Astrocyte (in vitro differentiated cells and primary cell): ENCODE measurements around the gene ATG13. TPM values are rescaled to one million over a fixed set of nuclear protein-coding genes. Genes with fewer than 3 reads are reported as not detected.

Source experiments
- DNase-seq: peaks from one replicate; pipeline ENCODE4 v3.0.0-alpha.2; 2010; ENCODE audit warnings: low read depth
- FAIRE-seq: peaks from 2 replicates; lab custom pipeline; 2011; peaks lifted over from hg19 to GRCh38; lab: Jason Lieb, UNC
- H2AFZ ChIP-seq: 2 replicates; pipeline ENCODE4 v1.6.0; 2012; ENCODE audit warnings: low read depth, low read length, inconsistent platforms
- H3K27ac ChIP-seq: 2 replicates; pipeline ENCODE4 v1.5.1; 2011; ENCODE audit warnings: low read depth, low read length, inconsistent platforms
- H3K27me3 ChIP-seq: 2 replicates; pipeline ENCODE4 v1.6.0; 2011; ENCODE audit warnings: low read length, inconsistent platforms; ENCODE audit not compliant: insufficient read depth
- H3K36me3 ChIP-seq: 2 replicates; pipeline ENCODE4 v1.5.1; 2011; ENCODE audit warnings: low read length, inconsistent platforms; ENCODE audit not compliant: insufficient read depth
- H3K4me1 ChIP-seq: 2 replicates; pipeline ENCODE4 v1.5.1; 2011; ENCODE audit warnings: low read length, inconsistent platforms; ENCODE audit not compliant: insufficient read depth
- H3K4me2 ChIP-seq: 2 replicates; pipeline ENCODE4 v1.6.0; 2012; ENCODE audit warnings: low read length, inconsistent platforms
- H3K4me3 ChIP-seq: 2 replicates; pipeline ENCODE4 v1.5.1; 2011; ENCODE audit warnings: low read depth, mild to moderate bottlenecking, low read length, inconsistent platforms; ENCODE audit not compliant: insufficient read depth
- H3K79me2 ChIP-seq: 2 replicates; pipeline ENCODE4 v1.6.0; 2012; ENCODE audit warnings: mild to moderate bottlenecking, low read length, inconsistent platforms; ENCODE audit not compliant: insufficient read depth
- H3K9ac ChIP-seq: 2 replicates; pipeline ENCODE4 v1.6.0; 2012; ENCODE audit warnings: mild to moderate bottlenecking, low read length, inconsistent platforms
- H3K9me3 ChIP-seq: 2 replicates; pipeline ENCODE4 v1.5.1; 2012; ENCODE audit warnings: low read depth, mild to moderate bottlenecking, low read length, inconsistent platforms; ENCODE audit not compliant: insufficient read depth
- H4K20me1 ChIP-seq: 2 replicates; pipeline ENCODE4 v1.6.0; 2012; ENCODE audit warnings: low read length, inconsistent platforms; ENCODE audit not compliant: insufficient read depth
- H3K27ac Mint-ChIP-seq: one replicate; pipeline ENCODE4 v1.8.0; 2021; ENCODE audit warnings: mild to moderate bottlenecking, mixed read lengths; ENCODE audit not compliant: unreplicated experiment
- H3K27me3 Mint-ChIP-seq: one replicate; pipeline ENCODE4 v1.8.0; 2021; ENCODE audit warnings: low read depth, mixed read lengths; ENCODE audit not compliant: unreplicated experiment
- H3K36me3 Mint-ChIP-seq: one replicate; pipeline ENCODE4 v1.8.0; 2021; ENCODE audit warnings: low read depth, mixed read lengths; ENCODE audit not compliant: unreplicated experiment
- H3K4me1 Mint-ChIP-seq: one replicate; pipeline ENCODE4 v1.8.0; 2021; ENCODE audit warnings: low read depth, mixed read lengths; ENCODE audit not compliant: unreplicated experiment
- H3K4me3 Mint-ChIP-seq: one replicate; pipeline ENCODE4 v1.8.0; 2021; ENCODE audit warnings: mild to moderate bottlenecking, moderate library complexity, mixed read lengths; ENCODE audit not compliant: unreplicated experiment
- H3K9me3 Mint-ChIP-seq: one replicate; pipeline ENCODE4 v1.8.0; 2021; ENCODE audit warnings: mild to moderate bottlenecking, mixed read lengths; ENCODE audit not compliant: unreplicated experiment
- EZH2 ChIP-seq: IDR thresholded peaks from 2 replicates; pipeline ENCODE4 v1.6.1; 2012; ENCODE audit warnings: mild to moderate bottlenecking, low read length, inconsistent platforms; ENCODE audit not compliant: insufficient read depth
- total RNA-seq: library from RNA; stranded (reverse); gene quantifications from 2 replicates; pipeline ENCODE4 v1.2.1, GENCODE V29; 2021
- TF ChIP-seq, protein P1 (sequence below): IDR thresholded peaks from 2 replicates; pipeline ENCODE4 v1.5.1; 2011; ENCODE audit warnings: low read depth, mild to moderate bottlenecking, inconsistent platforms, low read length, moderate library complexity; ENCODE audit not compliant: insufficient read depth

Gene ATG13
- total RNA-seq, 1 donor from 2014 or later: 116 TPM

DNA sequence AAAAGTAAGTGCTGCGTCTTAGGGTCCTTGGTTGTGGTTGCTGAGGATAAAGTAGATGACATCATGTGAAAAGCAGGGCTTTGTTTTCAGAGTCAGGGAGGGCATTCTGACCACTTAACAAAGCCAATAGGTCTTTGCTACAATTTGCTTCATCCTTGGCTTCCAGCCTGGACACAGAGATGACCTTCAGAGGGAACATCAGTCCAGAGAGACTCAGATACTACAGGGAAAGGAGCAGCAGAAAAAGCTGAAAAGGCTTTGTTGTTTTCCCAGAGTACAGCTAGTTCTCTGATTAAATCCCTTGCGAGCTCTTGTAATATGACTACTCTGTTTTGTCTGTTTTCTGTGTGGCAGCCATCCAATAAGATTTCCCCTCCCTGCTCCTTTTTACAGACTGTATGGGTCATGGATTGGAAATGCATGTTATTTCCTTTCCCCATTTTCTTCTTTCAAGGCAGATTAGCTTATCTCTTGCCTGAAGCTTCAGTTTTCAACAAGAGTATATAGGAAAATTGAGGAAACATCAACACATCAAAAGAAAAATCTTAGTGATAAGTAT, 31.9 kb downstream of the ATG13 start:
- no peak overlapping the region for H3K4me3 Mint-ChIP-seq
- Histone ChIP-seq H4K20me1 (no peaks in the 10 kb centered on the region), H3K79me2 (peaks cover under 1% of the 10 kb centered on the region), H3K27ac (peak overlapping the region; percentile 99), H3K9me3 (no peaks in the 10 kb centered on the region), H3K4me3 (peak overlapping the region; percentile 30), H3K9ac (peak overlapping the region; percentile 82), H3K4me2 (peak overlapping the region; percentile 80), H3K27me3 (no peaks in the 10 kb centered on the region), H3K36me3 (peaks cover 35% of the 10 kb centered on the region), H2AFZ (peak overlapping the region; percentile 66), H3K4me1 (peaks cover 20% of the 10 kb centered on the region)
- peak; percentile 82 for FAIRE-seq
- TF ChIP-seq, protein P1, sequence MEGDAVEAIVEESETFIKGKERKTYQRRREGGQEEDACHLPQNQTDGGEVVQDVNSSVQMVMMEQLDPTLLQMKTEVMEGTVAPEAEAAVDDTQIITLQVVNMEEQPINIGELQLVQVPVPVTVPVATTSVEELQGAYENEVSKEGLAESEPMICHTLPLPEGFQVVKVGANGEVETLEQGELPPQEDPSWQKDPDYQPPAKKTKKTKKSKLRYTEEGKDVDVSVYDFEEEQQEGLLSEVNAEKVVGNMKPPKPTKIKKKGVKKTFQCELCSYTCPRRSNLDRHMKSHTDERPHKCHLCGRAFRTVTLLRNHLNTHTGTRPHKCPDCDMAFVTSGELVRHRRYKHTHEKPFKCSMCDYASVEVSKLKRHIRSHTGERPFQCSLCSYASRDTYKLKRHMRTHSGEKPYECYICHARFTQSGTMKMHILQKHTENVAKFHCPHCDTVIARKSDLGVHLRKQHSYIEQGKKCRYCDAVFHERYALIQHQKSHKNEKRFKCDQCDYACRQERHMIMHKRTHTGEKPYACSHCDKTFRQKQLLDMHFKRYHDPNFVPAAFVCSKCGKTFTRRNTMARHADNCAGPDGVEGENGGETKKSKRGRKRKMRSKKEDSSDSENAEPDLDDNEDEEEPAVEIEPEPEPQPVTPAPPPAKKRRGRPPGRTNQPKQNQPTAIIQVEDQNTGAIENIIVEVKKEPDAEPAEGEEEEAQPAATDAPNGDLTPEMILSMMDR: no peak
- no peak for TF ChIP-seq EZH2
- H3K4me1 Mint-ChIP-seq: peaks cover 30% of the 10 kb centered on the region
- H3K36me3 Mint-ChIP-seq: peaks cover 19% of the 10 kb centered on the region
- peak; percentile 95 for DNase-seq
- H3K27ac Mint-ChIP-seq: peak overlapping the region; percentile 85
- no peaks in the 10 kb centered on the region for H3K27me3 Mint-ChIP-seq
- H3K9me3 Mint-ChIP-seq: no peaks in the 10 kb centered on the region

DNA sequence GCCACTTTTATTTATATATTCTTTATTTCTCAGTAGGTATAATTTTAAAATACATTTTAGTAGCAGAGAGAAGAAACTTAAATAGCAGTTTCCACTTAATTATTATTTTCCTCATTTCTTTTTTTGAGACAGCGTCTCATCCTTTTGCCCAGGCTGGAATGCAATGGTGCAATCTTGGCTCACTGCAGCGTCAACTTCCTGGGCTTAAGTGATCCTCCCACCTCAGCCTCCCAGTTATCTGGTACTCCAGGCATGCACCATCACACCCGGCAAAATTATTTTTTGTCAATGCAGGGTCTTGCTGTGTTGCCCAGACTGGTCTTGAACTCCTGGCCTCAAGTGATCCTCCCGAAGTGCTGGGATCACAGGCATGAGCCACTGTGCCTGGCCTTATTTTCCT, 38.3 kb downstream of the ATG13 start:
- no peaks in the 10 kb centered on the region for H3K27me3 Mint-ChIP-seq
- H3K36me3 ChIP-seq: peaks cover 55% of the 10 kb centered on the region
- no peak overlapping the region for H2AFZ ChIP-seq
- H3K27ac ChIP-seq: no peak overlapping the region
- no peak overlapping the region for H3K4me3 Mint-ChIP-seq
- no peak for DNase-seq
- peaks cover 39% of the 10 kb centered on the region for H3K4me1 Mint-ChIP-seq
- no peaks in the 10 kb centered on the region for H3K9me3 Mint-ChIP-seq
- H3K9ac ChIP-seq: no peak overlapping the region
- H4K20me1 ChIP-seq: no peaks in the 10 kb centered on the region
- no peak for FAIRE-seq
- H3K9me3 ChIP-seq: no peaks in the 10 kb centered on the region
- no peak overlapping the region for H3K4me3 ChIP-seq
- TF ChIP-seq, protein P1: no peak
- TF ChIP-seq EZH2: no peak
- H3K27ac Mint-ChIP-seq: no peak overlapping the region
- no peak overlapping the region for H3K4me2 ChIP-seq
- H3K4me1 ChIP-seq: no peaks in the 10 kb centered on the region
- no peaks in the 10 kb centered on the region for H3K27me3 ChIP-seq
- H3K36me3 Mint-ChIP-seq: peaks cover 33% of the 10 kb centered on the region
- no peaks in the 10 kb centered on the region for H3K79me2 ChIP-seq

DNA sequence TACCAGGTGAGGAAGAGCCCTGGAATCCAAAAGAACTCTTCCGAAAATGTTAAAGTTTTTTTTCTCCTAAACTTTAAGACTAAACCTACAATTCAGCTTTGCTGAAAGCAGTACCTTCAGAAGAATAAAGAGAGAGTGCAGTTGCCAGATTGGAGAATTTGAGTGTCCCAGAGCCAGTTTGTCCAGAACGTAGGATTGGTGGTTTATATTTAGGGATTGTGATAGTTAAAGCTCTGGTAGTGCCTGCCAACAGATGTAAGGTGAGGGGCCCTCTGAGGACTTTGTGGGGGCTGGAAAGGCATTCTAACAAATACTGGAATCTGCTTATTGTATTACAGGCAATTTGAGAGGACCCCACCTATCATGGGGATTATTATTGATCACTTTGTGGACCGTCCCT, 39.8 kb downstream of the ATG13 start:
- TF ChIP-seq, protein P1: no peak
- no peak for TF ChIP-seq EZH2
- H3K36me3 Mint-ChIP-seq: peaks cover 25% of the 10 kb centered on the region
- Histone ChIP-seq H3K4me1 (no peaks in the 10 kb centered on the region), H3K4me3 (no peak overlapping the region), H3K27me3 (no peaks in the 10 kb centered on the region), H2AFZ (no peak overlapping the region), H4K20me1 (no peaks in the 10 kb centered on the region), H3K9ac (no peak overlapping the region), H3K27ac (no peak overlapping the region), H3K9me3 (no peaks in the 10 kb centered on the region), H3K79me2 (no peaks in the 10 kb centered on the region), H3K4me2 (no peak overlapping the region), H3K36me3 (peaks cover 43% of the 10 kb centered on the region)
- no peak for FAIRE-seq
- H3K27ac Mint-ChIP-seq: peak overlapping the region; percentile 58
- H3K9me3 Mint-ChIP-seq: no peaks in the 10 kb centered on the region
- no peak for DNase-seq
- H3K4me1 Mint-ChIP-seq: peaks cover 32% of the 10 kb centered on the region
- no peaks in the 10 kb centered on the region for H3K27me3 Mint-ChIP-seq
- no peak overlapping the region for H3K4me3 Mint-ChIP-seq
